ENCODE measurements around the gene ERVK3-1. TPM values are rescaled to one million over a fixed set of nuclear protein-coding genes. Genes with fewer than 3 reads are reported as not detected.

ERVK3-1 gene
- total RNA-seq, 6 experiments from 2014 or later: 12.4 to 44.7 (median 15.8) TPM

DNA sequence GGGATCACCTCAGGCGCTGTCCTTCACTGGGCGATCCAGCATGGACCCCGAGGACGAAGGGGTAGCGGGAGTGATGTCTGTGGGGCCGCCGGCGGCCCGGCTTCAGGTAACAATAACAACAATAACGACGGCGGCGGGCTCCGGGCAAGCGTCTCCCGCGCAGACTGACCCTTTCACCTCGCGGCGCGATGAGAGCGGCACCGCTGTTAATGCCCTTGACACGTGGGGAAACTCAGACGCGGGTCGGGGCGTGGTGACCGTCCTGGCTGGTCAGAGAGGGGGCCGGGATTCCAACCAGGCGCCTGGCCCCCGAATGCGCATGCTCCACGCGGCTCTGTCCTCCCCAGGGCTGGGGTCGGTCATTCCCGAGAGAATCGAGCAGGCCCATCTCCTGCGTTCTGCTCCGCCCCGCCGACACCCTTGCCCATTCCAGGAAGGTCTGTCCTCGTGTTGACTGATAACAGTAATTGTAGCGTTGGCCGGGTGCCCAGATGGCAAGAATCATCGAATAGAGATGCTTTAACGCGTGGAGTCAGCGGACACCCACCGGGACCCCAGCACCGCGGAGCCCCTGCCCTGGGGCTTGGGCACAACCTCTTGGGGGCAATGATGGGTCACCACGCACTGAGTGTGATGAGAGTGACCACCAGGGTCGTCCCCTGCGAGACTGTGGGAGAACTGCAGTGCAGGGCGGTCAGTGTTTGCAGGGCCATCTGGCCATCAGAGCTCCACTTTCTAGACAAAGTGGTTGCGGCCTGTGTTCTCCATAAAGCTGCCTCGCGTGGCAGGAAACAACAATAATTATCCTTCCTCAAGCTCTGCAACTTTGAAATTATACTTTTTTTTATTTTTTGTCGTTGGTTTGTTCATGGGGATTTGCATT lies 25.9 kb upstream of the ERVK3-1 start:
- no peaks in the 10 kb centered on the region for H3K9me3 ChIP-seq
- no peak for TF ChIP-seq POLR2A (IDR thresholded peaks at IDR 0.05)
- TF ChIP-seq, protein P1, sequence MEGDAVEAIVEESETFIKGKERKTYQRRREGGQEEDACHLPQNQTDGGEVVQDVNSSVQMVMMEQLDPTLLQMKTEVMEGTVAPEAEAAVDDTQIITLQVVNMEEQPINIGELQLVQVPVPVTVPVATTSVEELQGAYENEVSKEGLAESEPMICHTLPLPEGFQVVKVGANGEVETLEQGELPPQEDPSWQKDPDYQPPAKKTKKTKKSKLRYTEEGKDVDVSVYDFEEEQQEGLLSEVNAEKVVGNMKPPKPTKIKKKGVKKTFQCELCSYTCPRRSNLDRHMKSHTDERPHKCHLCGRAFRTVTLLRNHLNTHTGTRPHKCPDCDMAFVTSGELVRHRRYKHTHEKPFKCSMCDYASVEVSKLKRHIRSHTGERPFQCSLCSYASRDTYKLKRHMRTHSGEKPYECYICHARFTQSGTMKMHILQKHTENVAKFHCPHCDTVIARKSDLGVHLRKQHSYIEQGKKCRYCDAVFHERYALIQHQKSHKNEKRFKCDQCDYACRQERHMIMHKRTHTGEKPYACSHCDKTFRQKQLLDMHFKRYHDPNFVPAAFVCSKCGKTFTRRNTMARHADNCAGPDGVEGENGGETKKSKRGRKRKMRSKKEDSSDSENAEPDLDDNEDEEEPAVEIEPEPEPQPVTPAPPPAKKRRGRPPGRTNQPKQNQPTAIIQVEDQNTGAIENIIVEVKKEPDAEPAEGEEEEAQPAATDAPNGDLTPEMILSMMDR (IDR thresholded peaks at IDR 0.05): no peak
- peak overlapping the region; percentile 61 to 91 (median 71) for H3K27ac ChIP-seq
- no peaks in the 10 kb centered on the region for H3K27me3 ChIP-seq
- H3K4me3 ChIP-seq: peak overlapping the region; percentile 68 to 95 (median 86)
- WGBS (ENCODE audit: insufficient coverage, low coverage, low lambda C conversion rate, missing lambda C conversion rate): 13% methylated on average over 11 of the region's 60 CpGs
- DNase-seq (peak; percentile 76 to 81 (median 77)), ATAC-seq (peak; percentile 49 to 66 (median 58))
- H3K4me1 ChIP-seq: peaks cover 0 to 6% (median 0%) of the 10 kb centered on the region in 4 donors
- intact Hi-C loops (cut with DNase I): no loop called here
- no peaks in the 10 kb centered on the region for H3K36me3 ChIP-seq

DNA sequence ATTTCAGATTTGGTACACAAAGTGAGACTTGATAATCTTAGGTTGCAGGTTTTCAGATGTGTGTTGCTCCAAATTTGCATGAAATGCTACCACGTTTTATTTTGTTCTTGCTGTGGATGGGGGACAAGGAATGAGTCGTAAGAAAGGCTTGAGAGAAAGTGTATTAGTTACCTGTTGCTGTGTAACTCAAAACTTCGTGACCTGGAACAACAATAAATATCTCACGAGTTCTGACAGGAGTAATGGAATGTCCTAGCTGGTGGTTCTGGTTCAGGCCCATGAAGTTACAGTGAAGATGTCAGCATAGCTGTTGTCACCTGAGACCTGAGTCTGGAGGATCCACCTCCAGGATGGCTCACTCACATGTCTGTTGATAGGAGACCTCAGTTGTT lies 25.3 kb upstream of the ERVK3-1 start:
- no peak for DNase-seq
- H3K27me3 ChIP-seq: no peaks in the 10 kb centered on the region
- H3K9me3 ChIP-seq: no peaks in the 10 kb centered on the region
- H3K27ac ChIP-seq: no peak overlapping the region
- no peak for TF ChIP-seq POLR2A (IDR thresholded peaks at IDR 0.05)
- TF ChIP-seq, protein P1 (IDR thresholded peaks at IDR 0.05): no peak
- peaks cover 0 to 2% (median 0%) of the 10 kb centered on the region in 4 donors for H3K36me3 ChIP-seq
- intact Hi-C loops (cut with DNase I): no loop called here
- H3K4me3 ChIP-seq: no peak overlapping the region
- peaks cover 0 to 6% (median 0%) of the 10 kb centered on the region in 4 donors for H3K4me1 ChIP-seq
- no peak for ATAC-seq
- 85% methylated on average over 4 of the region's 4 CpGs for WGBS (ENCODE audit: insufficient coverage, low coverage, low lambda C conversion rate, missing lambda C conversion rate)

DNA sequence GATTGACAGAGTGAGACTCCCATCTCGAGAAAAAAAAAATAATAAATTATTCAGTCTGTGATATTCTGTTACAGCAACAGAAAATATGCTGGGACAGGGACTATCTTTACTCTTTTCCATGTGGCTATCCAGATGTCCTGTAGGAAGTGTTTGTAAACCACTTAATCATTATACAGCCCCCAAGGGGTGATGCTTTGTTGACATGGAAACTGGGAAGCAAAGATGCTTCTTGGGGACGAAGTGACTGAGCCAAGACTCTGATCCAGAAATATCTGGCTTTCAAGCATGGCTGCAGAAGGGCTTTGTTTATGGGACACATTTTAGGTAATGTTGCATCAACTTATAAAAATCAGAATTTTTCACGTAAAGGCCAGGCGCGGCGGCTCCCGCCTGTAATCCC lies 21.0 kb upstream of the ERVK3-1 start:
- no peaks in the 10 kb centered on the region for H3K9me3 ChIP-seq
- peaks cover 0 to 3% (median 0%) of the 10 kb centered on the region in 4 donors for H3K4me1 ChIP-seq
- DNase-seq: no peak
- 95% methylated on average over 7 of the region's 7 CpGs for WGBS (ENCODE audit: insufficient coverage, low coverage, low lambda C conversion rate, missing lambda C conversion rate)
- TF ChIP-seq, protein P1 (IDR thresholded peaks at IDR 0.05): no peak
- intact Hi-C loops (cut with DNase I): no loop called here
- H3K36me3 ChIP-seq: peaks cover 0 to 27% (median 10%) of the 10 kb centered on the region in 4 donors
- H3K27me3 ChIP-seq: no peaks in the 10 kb centered on the region
- ATAC-seq: no peak
- no peak overlapping the region for H3K27ac ChIP-seq
- H3K4me3 ChIP-seq: no peak overlapping the region

GRCh38 chr19:58291943-58292342 lies 13.2 kb upstream of the ERVK3-1 start:
- 93% methylated on average over 6 of the region's 7 CpGs for WGBS (ENCODE audit: insufficient coverage, low coverage, low lambda C conversion rate, missing lambda C conversion rate)
- TF ChIP-seq, protein P1 (IDR thresholded peaks at IDR 0.05): no peak
- TF ChIP-seq POLR2A (IDR thresholded peaks at IDR 0.05): no peak
- no peak for ATAC-seq
- no peak overlapping the region for H3K27ac ChIP-seq
- no peaks in the 10 kb centered on the region for H3K27me3 ChIP-seq
- H3K4me3 ChIP-seq: no peak overlapping the region
- H3K9me3 ChIP-seq: peaks cover 0 to 3% (median 0%) of the 10 kb centered on the region in 4 donors
- DNase-seq: no peak
- peaks cover 0 to 39% (median 14%) of the 10 kb centered on the region in 4 donors for H3K36me3 ChIP-seq
- intact Hi-C loops (cut with DNase I): no loop called here
- H3K4me1 ChIP-seq: no peaks in the 10 kb centered on the region
